ENCODE measurements around the gene TMEM272.
A peak's percentile ranks its signal among the peaks of the same experiment; 100 is the strongest.
"Not testable (repeated sequence)": the region's sequence is repeated elsewhere in the genome, so short reads cannot be mapped to it uniquely, and the experiment has no call there.

The TMEM272 gene

DNA sequence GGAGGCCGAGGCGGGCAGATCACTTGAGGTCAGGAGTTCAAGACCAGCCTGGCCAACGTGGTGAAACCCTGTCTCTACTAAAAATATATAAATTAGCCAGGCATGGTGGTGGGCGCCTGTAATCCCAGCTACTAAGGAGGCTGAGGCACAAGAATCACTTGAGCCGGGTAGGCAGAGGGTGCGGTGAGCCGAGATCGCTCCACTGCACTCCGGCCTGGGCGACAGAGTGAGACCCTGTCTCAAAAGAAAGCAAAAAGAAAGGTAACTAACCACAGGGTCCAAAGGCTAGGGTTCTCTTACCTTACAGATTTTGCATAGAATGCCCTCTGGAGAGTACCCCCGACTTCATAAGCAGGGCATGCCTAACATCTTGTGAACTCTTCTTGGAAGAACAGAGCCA lies 20.3 kb downstream of the TMEM272 start:
- not testable (repeated sequence) for DNase-seq

DNA sequence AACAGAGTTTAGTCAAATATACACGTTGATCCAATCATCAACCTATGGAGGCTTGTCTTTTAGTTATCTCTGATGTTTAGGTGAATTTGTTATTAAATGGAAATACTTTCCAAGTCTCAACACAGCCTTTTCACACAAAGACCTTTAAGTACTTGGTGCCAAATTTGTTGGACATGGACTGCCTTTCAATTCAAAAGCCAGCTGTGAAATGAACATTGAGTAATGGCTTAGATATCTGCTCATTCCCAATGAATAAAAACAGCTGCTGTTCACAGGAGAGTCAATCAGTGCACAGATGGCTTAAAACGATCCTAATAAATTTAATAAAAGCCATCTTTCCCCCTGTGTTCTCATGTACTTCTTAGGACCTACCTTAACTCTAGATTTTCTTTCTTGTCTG lies 21.1 kb downstream of the TMEM272 start:
- no peak for DNase-seq

DNA sequence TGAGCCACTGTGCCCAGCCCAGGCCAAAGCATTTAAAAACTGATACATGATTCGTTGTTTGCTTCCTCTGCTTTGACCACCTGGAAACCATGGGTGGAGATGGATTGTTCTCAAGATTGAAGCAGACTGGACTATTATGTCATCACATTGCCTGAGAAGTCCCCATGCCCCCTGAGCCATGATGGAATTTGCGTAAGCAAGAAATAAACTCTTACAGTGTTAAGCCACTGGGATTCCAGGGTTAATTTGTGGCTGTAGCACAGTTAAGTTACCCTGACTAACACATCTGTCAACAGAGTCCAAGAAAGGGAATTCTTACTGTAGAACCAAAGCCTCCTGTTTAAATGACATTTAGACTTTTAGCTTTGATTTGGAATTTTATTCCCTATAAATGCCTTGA lies 21.6 kb downstream of the TMEM272 start:
- no peak for DNase-seq

DNA sequence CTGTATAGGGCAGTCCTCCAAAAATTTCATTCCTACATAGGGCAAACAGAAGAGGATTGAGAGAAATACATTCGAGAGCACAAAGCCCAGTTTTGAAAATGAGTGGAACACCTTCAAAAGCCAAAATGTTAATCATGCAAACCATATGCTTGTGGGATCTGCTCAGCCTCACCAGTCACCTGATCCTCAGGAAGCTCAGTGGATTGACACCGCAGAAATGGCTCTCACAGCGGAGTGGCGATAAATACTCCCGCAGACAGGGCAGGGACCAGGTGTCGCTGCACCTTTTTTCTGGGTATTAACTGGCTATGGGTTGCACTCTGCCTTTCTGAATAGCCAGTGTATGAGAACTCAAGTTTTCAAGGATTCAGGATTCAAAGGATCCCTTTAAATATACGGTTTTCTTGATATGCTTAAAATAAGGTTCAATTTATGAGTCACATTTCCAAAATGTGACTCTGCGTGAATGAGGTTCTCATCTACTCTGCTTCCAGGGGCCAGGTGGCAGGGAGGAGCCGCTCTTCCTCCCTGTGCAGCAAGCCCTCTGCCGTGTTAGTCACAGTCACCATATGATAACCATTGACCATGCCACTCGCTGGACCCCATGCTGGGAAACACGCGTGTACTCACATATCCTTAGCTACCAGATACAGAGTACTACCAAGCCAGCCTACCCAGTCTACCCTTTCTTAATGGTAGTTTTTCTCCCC lies 22.7 kb downstream of the TMEM272 start:
- no peak for DNase-seq

DNA sequence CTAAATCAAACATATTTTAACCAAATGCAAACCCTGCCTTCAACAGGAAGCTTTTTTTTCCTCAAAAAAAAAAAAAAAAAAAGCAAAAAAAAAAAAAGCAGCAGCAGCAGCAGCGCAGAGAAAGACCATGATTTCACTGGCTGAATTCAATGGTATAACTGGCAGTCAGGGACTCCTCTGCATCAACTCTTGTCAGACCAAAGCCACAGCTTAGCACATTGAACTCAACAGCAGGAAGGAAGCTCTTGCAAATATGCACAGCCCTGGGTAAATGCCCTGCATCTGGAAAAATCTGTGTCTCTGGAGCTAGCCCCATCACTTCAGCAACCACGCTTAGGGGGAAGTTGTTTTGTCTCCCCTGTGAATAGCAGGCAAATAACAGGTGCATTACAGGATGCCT lies 23.4 kb downstream of the TMEM272 start:
- DNase-seq, result no peak

DNA sequence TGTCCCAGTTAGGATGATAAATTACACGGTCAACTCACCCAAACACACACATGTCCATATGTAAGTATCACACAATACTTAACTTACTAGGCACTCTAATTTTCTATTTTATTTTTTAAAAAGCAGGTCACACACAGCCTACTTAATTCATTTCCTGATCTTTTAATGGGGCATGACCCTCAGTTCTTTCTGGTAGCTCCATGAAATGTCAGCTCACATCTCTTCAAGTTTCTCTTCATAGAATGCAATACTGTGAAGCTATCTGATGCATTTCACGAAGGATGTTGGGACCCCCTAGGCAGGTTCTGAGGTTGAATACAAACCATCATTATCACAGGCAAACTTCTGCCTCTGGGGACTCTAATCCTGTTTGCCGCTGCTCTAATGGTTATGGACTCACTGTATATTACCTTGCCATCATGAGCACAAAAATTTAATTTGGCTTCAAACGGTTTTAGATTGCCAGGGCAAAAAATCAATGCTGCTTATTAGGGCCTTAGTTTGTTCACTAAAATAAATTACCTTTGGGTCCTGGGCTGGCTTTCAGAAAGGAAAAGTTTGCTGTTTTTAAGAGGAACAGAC lies 24.9 kb downstream of the TMEM272 start:
- DNase-seq, result no peak

DNA sequence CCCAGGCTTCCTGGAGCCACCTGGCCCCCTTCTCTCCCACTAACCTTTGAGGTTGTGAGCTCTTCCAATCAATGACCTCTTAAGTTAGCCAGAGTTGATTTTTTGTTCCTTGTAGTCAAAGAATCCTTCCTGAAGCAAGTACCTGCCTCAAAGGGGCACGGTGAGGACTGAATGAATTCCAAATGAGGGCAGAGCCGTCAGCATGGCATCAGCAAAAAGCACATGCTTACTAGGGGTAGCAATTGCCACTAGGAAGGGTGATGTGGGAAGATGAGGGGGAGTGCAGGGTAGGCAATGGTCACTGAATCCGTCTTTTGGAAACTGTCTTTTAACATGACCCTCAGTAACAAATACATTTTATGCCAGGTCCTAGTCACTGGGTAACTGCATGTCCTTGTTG lies 25.4 kb downstream of the TMEM272 start:
- no peak for DNase-seq

DNA sequence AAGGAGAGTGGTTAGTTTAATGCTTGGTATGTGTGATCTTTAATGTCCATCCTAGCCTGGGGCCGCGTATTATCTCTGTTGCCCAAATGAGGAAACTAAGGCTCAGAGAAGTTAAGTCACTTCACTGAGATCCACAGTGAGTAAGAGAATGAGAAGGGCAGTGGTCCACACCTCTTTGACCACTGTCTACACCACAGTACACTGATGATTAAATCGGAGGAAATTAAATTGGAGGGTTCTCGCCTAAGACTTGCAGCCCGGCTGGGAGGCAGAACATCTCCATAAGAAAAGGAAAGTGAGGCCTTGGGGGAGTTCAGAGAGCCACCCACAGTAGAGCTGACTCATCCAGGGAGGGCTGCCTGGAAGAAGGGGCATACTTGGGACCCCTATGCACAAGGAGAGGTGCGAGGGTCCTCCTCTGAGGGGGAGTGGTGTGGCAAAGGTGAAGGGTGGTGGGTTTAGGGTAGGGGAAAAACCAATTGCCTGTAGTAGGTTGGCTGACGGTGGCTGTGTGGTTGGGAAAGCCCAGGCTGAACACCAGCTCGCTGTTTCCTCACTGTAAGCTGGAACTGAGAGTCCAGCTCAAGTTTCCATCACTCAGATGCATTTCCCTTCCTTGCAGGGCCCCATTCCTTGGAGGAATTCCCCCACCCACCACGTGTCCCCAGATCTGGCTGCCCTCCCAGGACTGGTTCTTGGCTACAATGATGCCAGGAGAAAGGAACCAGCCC lies 26.0 kb downstream of the TMEM272 start:
- no peak for DNase-seq

DNA sequence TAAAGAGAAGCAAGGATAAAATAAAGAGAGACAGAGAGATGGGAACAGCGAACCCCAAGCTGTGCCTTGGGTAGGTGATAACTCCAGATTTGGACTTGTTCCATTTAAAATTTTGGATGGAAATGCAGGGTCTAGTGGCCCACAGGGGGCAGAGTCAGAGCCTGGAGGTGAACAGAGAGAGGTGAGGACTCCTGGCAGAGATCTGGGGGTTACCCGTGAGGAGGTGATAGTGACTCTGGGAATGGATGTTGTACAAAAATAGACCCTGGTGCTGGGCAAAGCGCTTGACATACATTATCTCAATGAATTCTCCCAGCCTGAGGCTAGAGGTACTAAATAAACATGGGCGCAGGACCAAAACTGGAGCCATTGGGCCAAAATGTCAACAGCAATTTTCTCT lies 26.7 kb downstream of the TMEM272 start:
- no peak for DNase-seq

DNA sequence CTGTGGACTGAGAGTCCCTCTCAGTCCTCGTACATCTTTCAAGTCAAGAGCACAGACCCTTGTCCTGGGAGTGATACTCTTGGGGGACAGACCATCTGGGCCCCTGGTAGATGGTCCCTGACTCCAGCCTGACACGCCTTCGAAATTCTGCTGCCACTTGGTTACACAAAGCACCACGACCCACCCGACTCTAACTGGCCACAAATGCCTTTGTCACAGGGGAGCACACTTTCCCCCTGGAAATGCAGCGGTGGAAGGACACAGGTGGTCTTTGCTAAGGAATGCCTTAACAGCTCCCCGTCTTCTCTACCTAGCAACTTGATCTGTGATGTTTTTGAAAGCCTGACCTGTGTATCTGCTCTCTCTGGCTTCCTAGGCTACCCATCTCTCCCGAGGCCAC lies 27.3 kb downstream of the TMEM272 start:
- DNase-seq, result no peak

DNA sequence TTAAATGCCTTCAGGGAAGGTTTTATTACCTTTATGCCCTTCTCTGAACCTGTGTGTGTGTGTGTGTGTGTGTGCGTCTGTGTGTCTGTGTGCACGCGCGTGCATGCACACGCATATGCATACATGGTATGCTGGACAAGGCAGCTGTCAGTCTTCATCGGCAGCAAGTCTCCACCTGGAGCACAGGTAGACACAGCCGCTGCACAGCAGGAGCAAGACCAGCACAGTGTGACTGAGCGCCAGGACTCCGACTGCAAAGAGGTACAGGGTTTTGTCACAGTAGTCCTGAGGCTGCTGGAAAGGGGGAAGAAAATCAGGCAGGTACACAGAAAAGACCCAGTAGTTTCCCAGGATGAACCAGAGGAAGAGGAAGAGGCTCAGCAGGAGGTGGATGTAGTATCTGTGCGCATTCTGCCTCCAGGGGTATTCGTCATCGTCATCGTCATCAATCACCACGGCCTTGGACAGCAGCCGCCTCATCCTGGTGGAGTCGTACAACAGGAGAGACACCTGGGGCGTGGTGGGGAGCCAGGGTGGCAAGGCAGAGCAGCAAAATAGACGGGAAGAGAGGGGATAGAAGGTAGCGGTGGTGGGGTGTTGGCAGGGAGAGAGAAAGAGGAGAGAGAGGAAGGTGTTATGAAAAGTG lies 28.2 kb downstream of the TMEM272 start:
- DNase-seq, result no peak

DNA sequence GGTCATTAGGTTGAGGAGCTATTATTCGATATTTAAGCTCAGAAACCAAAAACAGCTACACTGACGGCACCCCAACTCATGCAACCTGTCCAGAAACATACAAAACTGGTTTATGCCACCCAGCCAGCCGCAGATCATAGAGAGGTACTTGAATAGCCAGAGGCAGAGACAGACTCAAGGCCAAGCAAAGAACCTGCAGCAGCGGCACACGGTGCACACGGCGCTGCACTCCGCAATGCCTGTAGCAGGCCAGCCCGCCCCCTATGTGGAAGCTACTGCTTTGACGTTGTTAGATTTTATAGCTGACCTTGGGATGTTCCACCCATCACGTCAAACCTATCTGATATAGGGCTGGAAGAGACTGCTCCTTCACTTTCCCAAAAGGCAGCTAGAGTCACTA lies 29.1 kb downstream of the TMEM272 start:
- no peak for DNase-seq

DNA sequence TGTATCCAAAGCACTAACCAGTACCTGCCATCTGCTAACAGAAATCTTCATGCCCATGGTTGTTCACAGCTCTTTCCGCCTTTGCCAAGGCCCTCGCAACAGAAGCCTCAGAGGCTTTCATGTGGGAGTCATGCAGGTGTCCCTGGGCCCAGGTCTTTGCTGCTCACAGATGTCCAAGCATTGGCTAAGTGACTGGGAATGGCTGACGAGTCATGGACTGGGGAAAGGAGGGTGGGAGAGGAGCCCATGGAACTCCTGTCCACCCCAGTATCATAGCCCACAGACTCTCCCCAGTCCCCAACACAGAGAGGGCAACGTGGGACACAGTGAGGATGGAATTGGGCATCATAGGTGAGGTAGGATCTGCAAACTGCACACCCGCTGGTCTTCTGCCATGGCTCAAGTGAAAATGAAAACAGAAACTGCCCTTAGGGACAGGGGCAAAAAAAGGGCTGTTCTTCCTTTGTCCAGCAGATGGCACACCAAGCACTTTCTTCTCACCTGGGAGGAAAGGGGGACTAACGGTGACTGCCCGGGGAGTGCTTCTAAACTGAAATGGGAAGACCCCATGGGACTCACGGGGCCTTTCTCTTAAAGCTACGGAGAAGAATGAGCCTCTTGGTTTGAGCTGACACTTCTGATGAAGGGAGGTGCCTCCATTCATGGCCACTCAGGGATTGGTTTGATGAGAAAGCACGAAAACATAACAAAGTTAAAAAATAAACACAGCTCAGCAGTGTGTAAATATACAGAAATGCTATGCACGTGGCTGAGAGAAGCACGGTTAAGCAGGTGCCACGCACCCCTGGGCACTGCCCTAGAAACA lies 29.9 kb downstream of the TMEM272 start:
- DNase-seq, result peak; percentile 70

DNA sequence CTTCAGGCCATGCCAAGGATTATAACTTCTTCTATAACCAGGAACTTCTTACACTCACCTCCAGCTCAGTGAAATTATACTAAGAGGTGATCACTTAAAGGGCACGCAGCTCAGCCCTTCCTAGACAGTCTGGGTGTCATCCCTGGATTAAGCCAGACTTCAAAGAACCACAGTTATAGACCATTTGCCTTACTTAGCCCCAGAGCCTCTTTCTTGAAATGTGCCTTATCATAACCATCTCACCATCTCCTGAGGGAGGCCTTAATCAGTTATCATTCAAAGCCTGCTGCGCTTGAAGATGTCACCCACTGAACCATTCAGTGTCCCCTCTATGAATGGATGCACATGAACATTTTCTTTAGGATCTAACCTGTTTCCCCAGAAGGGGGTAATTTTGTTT lies 30.9 kb downstream of the TMEM272 start:
- no peak for DNase-seq

DNA sequence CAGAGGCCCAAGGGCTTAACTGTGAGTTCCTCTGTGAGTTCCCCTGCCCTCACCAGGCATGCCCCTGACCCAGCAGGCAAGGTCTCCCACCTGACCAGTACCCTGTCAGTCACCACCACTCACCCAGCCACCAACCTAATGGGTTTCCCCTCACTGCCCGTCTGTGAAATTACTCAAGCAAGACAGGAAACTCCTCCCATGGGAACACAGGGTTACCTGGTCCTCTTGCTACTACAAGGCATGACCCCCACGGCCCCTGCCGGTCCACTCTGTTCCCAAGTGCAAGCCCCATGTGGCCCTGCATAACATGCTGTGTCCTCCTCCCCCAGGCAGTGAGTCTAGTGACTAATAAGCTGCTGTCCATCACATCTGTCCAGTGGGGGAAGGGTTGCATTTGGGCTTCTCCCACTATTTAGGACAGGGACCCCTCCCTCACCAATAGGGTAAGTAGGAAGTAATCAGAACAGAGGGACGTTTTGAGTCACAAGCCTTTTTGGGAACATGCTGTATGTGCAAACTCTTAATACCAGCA lies 33.0 kb downstream of the TMEM272 start:
- DNase-seq, result no peak

DNA sequence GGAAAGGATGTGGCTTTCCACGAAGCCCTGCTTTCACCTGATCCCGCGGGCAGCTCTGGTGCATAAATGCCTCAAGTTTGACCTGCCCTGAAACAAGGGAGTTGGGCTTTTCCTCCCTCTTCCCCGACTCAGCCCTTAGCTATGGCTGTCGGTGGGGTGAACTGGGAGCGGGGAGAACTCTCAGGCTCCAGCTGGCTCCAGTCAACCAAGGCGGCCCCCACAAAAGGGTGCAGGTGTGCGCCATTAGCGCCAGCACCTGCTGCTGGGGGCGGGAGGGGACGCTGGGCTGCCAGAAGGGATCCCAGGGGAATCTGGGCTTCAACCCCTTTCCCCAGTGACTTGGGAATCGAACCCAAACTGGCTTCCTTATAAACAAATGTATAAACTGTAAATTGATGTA lies 33.9 kb downstream of the TMEM272 start:
- no peak for DNase-seq

DNA sequence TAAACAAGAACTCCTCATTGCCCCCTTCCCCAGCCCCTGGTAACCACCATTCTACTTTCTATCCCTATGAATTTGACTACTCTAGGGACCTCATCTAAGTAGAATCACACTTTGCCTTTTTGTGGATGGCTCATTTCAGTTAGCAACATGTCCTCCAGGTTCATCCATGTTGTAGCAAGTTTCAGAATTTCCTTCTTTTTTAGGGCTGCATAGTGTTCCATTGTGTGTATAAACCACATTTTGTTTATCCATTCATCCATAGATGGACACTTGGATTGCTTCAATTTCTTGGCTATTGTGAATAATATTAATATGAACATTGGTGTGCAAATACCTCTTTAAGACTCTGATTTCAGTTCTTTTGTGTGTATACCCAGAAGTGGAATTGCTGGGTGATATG lies 36.2 kb downstream of the TMEM272 start:
- DNase-seq, result no peak

DNA sequence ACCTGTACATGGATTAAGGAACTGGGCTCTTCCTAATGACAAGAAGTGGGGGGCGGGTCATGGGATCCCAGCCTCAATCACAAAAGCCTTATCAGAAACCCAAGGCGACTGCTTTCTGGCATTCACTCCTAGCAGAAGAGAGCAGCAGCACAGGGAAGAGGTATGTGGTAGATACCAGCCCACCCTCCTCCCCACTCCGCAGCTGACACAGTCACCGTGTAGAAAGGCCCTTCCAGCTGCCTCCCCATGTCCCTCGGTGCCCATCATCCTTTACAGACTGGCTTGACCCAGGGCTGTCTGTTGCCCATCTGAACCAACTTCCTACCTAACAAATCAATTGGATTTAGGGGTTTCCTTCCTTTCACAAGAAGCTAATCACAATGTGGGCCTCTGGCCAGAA lies 37.9 kb downstream of the TMEM272 start:
- no peak for DNase-seq

DNA sequence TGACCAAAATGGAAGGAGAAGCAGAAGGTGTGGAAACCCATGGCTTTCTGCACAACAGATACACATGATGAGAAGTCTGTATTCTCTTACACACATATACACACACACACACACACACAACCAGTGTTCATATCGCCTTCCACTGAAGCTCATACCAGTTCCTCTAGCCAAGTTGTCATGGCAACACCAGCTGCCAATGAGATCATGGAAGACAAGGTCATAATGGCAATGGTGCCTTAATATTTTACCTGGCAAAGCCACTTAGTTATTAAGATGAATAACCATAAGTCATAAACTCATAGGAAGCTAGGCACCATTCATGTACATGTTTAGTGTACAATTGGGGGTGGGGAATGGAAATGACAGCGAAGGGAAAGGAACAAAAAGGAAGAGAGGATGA lies 38.4 kb downstream of the TMEM272 start:
- no peak for DNase-seq

DNA sequence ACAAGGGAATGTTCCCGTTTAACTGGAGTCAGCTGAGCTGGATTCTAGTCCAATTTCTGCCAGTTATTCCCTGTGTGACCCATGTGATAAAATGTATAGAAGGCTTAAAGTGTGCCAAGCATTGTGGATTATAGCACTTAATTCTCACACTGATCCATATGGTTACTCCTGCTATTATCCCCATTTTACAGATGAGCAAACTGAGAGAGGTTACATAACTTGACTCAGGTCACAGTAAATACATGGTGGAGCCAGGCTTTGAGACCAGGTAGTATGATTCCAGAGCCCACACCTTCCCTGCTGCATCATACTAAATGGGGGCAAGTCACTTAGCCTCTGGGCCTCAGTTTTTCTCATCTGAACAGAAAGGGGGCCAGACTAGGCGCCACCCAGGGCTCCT lies 39.1 kb downstream of the TMEM272 start:
- no peak for DNase-seq

DNA sequence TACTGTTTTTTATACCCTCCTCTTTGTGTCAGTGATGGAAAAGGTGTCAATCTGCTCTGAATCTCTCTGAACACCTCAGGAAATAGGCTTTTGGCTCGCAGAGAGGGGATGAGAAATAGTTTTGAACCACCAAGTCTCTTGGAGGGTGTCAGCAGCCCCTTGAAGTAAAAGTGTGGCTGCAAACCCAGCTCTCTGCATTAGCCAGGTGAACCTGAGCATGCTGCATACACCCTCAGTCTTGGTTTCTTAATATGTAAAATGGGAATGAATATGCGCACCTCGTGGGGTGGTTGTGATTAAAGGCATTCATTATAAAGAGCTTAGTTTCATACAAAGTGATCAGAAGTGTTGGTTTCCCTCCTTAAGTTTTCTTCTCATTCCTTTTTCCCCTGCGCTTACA lies 39.7 kb downstream of the TMEM272 start:
- no peak for DNase-seq

DNA sequence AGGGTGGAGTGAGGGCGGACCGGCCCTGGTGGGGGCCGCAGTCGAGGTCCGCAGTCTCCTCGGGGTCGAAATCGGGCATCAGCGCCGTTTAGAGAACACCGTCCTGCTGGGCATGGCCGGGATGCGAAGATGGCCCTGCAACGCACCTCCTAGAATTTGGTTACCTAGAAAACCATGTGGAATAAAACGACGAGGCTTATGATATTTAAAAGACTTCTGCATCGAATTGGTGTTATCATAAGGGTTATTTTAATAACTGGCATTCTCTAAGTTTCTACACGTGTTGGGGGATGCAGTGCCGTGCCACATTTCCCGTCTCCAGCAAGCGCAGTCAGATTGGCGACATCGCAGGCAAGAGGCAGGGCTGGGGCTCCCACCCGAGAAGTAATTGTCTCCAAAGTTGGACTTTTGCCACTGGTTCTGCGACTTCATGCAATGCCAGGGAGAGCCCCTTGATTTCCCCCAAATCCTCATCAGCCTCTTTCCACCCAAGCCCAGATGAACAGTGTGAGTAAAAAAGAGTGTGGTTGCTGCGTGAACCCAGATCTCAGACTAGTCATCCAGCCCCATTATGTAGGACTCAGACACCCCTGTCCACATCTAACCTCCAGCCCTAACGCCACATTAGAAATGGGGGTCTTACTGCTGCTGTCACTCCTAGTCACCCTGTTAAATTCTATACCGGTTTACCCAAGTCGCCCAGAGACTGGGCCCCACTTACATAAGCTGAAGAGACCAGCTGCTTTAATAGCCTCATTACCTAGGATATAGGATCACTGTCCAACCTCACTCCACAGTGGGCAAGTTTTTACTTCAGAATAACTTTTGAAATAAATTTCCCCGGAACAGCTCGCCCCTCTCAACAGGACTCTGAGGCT lies 40.4 kb downstream of the TMEM272 start:
- DNase-seq, result peak; percentile 45

Measured in activated CD4-positive, alpha-beta T cell treated with anti-CD3 and anti-CD28 coated beads, Interleukin-2, amount 50 U/mL, for 1 hour (primary cell).